Activated CD8-positive, alpha-beta memory T cell treated with anti-CD3 and anti-CD28 coated beads for 1 hour (primary cell): ENCODE measurements around the gene DLG1.

ENCODE experiments used
- DNase-seq, 2 donors: peaks; one replicate each; pipeline ENCODE4 v3.0.0-alpha.2; 2020; ENCODE audit warnings: low read depth in 1 of 2; ENCODE audit errors: extremely low read depth in 1 of 2

DLG1 gene

GRCh38 chr3:197022405-197023231 is 275.8 kb downstream of the DLG1 start:
- DNase-seq, result no peak

GRCh38 chr3:197021729-197022404 is 276.5 kb downstream of the DLG1 start:
- no peak for DNase-seq

DNA sequence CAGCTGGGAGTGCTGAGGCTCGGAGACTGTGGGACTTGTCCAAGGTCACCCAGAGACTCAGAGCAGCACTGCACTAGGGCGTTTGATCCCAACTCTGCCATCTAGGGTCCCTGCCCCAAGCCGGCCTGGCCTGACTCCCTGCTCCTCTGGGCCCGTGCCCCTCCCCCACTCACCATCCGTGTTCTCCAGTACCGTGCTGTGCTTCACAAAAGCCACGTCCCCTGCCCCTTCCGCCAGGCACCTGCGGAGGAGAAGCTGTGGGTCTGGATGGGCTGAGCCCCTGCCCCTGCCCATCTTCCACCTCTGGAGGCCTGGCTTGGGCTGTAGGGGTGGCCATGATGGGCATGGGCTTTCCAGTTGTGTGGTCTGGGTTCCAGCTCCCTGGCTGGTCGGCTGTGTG is 277.2 kb downstream of the DLG1 start:
- no peak for DNase-seq

DNA sequence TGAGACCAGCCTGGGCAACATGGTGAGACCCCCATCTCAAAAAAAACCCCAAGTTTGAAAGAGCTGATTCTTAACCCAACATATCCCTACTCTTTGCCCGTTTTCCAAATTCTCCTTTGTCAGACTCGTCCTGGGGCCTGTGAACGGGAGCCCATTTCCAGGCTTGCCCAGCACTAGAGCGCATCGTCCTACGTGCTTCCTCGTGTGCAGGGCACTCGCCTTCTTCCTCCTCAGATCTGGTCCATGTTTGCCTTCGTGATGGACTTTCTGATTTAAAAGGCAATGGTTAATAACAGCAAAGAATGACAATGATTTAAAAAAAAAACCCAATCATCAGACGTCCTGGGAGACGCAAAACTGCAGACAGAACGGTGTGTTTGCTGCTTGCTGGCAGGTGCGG is 278.9 kb downstream of the DLG1 start:
- DNase-seq, result no peak

DNA sequence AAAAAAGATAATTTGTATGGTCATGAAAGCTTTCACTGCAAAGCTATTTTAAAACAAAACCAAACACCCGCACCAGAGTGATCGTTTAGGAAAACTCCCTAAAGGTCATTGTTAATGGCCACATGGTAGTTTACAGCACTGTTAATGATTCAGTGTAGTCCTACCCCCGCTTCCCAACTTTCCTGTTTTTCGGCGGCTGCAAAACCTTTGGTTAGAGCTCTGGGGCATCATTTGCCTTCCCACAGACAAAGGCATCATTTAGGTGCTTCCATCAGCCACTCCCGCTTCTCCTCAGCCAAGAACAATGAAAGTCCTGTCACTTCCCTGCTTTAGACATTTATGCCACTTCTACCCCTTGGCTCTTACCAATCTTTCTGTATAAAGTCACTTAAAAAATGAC is 279.4 kb downstream of the DLG1 start:
- no peak for DNase-seq

- DNase-seq, result no peak
Observed at GRCh38 chr3:197017003-197017402, 281.4 kb downstream of the DLG1 start.

- DNase-seq, result no peak
Observed at GRCh38 chr3:197015790-197016736, 282.3 kb downstream of the DLG1 start.

- no peak for DNase-seq
Observed at GRCh38 chr3:197014942-197015575, 283.4 kb downstream of the DLG1 start.

DNA sequence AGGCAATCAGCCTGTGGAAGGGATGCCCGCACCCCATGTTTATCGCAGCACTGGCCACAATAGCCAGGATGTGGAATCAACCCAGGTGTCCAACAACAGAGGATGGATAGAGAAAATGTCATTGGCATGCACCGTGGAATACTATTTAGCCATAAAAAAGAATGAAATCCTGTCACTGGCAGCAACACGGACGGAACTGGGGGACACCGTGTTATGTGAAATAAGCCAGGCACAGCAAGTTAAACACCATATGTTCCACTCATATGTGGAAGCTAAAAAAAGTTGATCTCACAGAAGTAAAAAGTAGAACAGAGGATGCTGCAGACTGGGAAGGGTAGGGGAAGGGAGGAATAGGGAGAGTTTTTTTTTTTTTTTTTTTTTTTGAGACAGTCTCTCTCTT is 284.4 kb downstream of the DLG1 start:
- no peak for DNase-seq

DNA sequence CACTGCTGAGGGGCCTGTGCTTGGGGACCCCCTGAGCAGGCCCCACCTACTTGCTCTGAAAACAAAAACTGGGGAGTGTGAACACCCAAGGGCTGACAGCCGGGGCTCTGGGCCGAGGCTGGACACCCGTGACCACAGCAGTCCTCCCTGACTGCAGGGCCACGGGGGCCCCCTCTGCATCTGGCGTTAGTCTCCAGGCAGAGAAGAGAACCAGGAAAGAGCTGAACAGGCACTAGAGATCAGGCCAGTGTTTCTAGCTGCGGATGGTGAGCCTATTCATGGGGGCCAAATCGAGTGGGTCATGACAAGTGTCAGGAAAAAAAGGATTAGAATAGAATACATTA is 285.9 kb downstream of the DLG1 start:
- DNase-seq, result no peak

- no peak for DNase-seq
Observed at GRCh38 chr3:197011780-197012539, 286.5 kb downstream of the DLG1 start.

DNA sequence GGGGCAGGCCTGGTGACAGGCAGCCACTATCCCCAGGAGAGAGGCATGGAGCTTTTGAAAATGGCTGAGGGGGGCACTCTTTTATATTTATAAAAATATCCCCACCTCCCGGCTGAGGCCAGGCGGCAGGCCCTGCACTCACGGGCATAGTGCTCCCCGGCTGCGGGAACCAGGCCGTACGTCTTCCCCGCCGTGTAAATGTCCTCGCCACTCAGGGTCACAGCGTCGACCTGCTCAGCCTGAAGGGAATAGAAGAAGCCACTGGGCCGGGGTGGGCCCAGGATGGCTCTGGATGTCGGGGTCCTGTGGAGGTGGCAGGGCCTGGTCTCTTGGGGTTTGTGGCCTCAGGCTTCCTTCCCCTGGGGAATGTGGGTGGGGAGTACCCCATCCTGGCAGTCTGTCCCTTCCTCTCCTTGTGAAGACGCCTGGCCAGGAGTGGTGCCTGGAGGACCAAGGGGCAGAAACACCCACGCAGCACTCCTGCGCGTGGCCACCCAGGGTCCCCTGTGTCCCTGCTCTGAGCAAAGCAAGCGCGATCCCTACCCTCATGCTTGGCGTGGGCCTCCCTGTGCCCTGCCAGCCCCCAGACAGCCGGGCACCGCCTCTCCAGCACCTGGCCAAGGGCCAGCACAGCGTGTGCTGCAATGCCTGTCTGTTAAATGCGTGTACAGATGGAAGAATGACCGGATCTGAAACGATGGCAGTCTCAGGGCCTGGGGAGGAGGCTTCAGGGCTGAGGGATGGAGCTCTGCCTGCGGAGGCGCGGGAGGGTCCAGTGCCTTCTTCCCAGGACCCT is 287.7 kb downstream of the DLG1 start:
- no peak for DNase-seq

GRCh38 chr3:197009532-197010019 is 288.8 kb downstream of the DLG1 start:
- no peak for DNase-seq

- DNase-seq, result no peak
Observed at GRCh38 chr3:197008436-197009209, 289.8 kb downstream of the DLG1 start.

- DNase-seq, result no peak
Observed at GRCh38 chr3:197007953-197008352, 290.5 kb downstream of the DLG1 start.

- no peak for DNase-seq
Observed at GRCh38 chr3:197007296-197007940, 291.0 kb downstream of the DLG1 start.

DNA sequence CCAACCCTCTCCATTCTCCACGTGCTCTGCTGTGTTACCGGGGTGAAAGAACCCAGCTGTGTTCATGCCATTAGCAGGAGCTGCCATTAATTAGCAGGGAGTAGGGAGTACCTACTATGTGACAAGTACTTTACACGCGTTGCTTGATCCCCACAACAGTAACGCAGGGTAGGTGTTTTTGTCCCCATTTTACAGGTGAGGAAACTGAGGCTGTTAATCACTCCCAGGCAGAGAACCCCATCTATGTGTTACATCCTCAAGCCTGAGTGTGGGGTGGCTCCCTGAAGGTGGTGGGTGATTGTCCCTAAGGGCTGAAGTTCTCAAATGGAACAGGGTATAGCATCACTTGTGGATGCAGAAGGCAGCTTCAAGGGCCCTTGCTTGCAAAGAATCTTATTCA is 291.6 kb downstream of the DLG1 start:
- no peak for DNase-seq

GRCh38 chr3:197006446-197006845 is 292.0 kb downstream of the DLG1 start:
- no peak for DNase-seq
